ENCODE measurements around the gene CCDC68. TPM values are rescaled to one million over a fixed set of nuclear protein-coding genes. Genes with fewer than 3 reads are reported as not detected.

Gene CCDC68
- total and polyA plus RNA-seq, 7 donors, result 1.0 to 2.0 (median 1.6) TPM

GRCh38 chr18:54911551-54911950, 47.7 kb downstream of the CCDC68 start:
- Histone ChIP-seq H3K4me1 (no peaks in the 10 kb centered on the region), H3K27me3 (ENCODE audit: insufficient read depth in 3 of 3, low read length in 2 of 3) (no peaks in the 10 kb centered on the region), H3K36me3 (ENCODE audit: insufficient read depth in 1 of 2, low read depth in 1 of 2) (no peaks in the 10 kb centered on the region), H3K27ac (no peak overlapping the region), H3K9me3 (no peaks in the 10 kb centered on the region), H3K4me3 (no peak overlapping the region)
- ATAC-seq, result no peak
- intact Hi-C loops (cut with DNase I), result no loop called here
- DNase-seq, result no peak
- 63 to 73% (median 63%) methylated on average over 2 of the region's 2 CpGs for WGBS, 3 donors
- TF ChIP-seq CTCF (IDR thresholded peaks at IDR 0.05), result no peak

- ATAC-seq (no peak), DNase-seq (no peak)
- no peaks in the 10 kb centered on the region for H3K4me1 ChIP-seq
- no peaks in the 10 kb centered on the region for H3K36me3 ChIP-seq (ENCODE audit: insufficient read depth in 1 of 2, low read depth in 1 of 2)
- WGBS, 3 donors, result 50 to 61% (median 58%) methylated on average over 6 of the region's 6 CpGs
- no peak overlapping the region for H3K4me3 ChIP-seq
- H3K27ac ChIP-seq, result no peak overlapping the region
- intact Hi-C loops (cut with DNase I), result no loop called here
- H3K9me3 ChIP-seq, result no peaks in the 10 kb centered on the region
- H3K27me3 ChIP-seq (ENCODE audit: insufficient read depth in 3 of 3, low read length in 2 of 3), result no peaks in the 10 kb centered on the region
- no peak for TF ChIP-seq CTCF (IDR thresholded peaks at IDR 0.05)
These were observed 48.9 kb downstream of the CCDC68 start for GRCh38 chr18:54910161-54910919.

GRCh38 chr18:54909538-54909937, 49.7 kb downstream of the CCDC68 start:
- DNase-seq (no peak), ATAC-seq (no peak)
- H3K36me3 ChIP-seq (ENCODE audit: insufficient read depth in 1 of 2, low read depth in 1 of 2), result no peaks in the 10 kb centered on the region
- intact Hi-C loops (cut with DNase I), result no loop called here
- no peaks in the 10 kb centered on the region for H3K4me1 ChIP-seq
- H3K27me3 ChIP-seq (ENCODE audit: insufficient read depth in 3 of 3, low read length in 2 of 3), result no peaks in the 10 kb centered on the region
- no peak overlapping the region for H3K4me3 ChIP-seq
- WGBS, 3 donors, result 81 to 87% (median 85%) methylated on average over 11 of the region's 11 CpGs
- no peak for TF ChIP-seq CTCF (IDR thresholded peaks at IDR 0.05)
- H3K27ac ChIP-seq, result no peak overlapping the region
- no peaks in the 10 kb centered on the region for H3K9me3 ChIP-seq

GRCh38 chr18:54906331-54907185, 52.7 kb downstream of the CCDC68 start:
- DNase-seq (no peak), ATAC-seq (no peak)
- Histone ChIP-seq H3K36me3 (ENCODE audit: insufficient read depth in 1 of 2, low read depth in 1 of 2) (no peaks in the 10 kb centered on the region), H3K4me1 (no peaks in the 10 kb centered on the region), H3K27ac (no peak overlapping the region), H3K4me3 (no peak overlapping the region), H3K27me3 (ENCODE audit: insufficient read depth in 3 of 3, low read length in 2 of 3) (no peaks in the 10 kb centered on the region), H3K9me3 (no peaks in the 10 kb centered on the region)
- intact Hi-C loops (cut with DNase I), result no loop called here
- TF ChIP-seq CTCF (IDR thresholded peaks at IDR 0.05), result no peak
- WGBS, 3 donors, result 42 to 48% (median 45%) methylated on average over 6 of the region's 6 CpGs

All from psoas muscle (tissue), 8 donors.